ENCODE results near the gene SLC35F1.

The SLC35F1 gene

DNA sequence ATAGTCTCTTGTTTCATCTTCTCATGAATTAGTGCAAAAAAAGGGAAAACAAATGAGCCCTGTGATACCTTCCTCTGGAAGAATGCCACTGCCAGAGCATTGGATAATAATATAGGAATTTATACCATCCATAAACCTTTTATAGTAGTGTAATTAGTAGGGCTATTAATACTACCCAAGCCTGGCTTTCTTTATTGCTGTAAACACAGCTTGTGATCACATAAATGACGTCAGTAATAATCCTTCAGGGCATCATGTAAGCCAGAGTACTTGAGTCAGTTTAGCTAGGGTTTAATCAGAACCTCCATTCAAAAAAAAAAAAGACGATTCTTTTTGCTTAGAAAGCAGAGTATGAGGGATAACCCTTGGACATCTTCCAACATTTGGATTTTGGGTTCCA lies 264.8 kb downstream of the SLC35F1 start (continued):
- TF ChIP-seq, protein P1, sequence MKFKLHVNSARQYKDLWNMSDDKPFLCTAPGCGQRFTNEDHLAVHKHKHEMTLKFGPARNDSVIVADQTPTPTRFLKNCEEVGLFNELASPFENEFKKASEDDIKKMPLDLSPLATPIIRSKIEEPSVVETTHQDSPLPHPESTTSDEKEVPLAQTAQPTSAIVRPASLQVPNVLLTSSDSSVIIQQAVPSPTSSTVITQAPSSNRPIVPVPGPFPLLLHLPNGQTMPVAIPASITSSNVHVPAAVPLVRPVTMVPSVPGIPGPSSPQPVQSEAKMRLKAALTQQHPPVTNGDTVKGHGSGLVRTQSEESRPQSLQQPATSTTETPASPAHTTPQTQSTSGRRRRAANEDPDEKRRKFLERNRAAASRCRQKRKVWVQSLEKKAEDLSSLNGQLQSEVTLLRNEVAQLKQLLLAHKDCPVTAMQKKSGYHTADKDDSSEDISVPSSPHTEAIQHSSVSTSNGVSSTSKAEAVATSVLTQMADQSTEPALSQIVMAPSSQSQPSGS (tag by site-specific recombination; IDR thresholded peaks at IDR 0.05; ENCODE audit: low read depth) = peak; percentile 90
- TF ChIP-seq ZNF670 (tag by site-specific recombination; IDR thresholded peaks at IDR 0.05; ENCODE audit: low read depth) (no peak), REPIN1 (tag by site-specific recombination; IDR thresholded peaks at IDR 0.05; ENCODE audit: low read depth) (no peak), ZNF596 (tag by site-specific recombination; IDR thresholded peaks at IDR 0.05) (no peak; the same call in 1 of the 2 replicates), ZNF473 (tag by site-specific recombination; IDR thresholded peaks at IDR 0.05) (no peak), EGR2 (tag by site-specific recombination; IDR thresholded peaks at IDR 0.05; ENCODE audit: low read depth) (no peak), GLIS2 (tag by site-specific recombination; IDR thresholded peaks at IDR 0.05) (no peak), ZNF501 (tag by site-specific recombination; IDR thresholded peaks at IDR 0.05) (no peak), ZFP37 (tag by site-specific recombination; IDR thresholded peaks at IDR 0.05) (no peak), ZNF600 (tag by site-specific recombination; IDR thresholded peaks at IDR 0.05) (no peak), ZNF132 (tag by site-specific recombination; IDR thresholded peaks at IDR 0.05; ENCODE audit: borderline replicate concordance) (no peak), SALL2 (tag by site-specific recombination; IDR thresholded peaks at IDR 0.05; ENCODE audit: borderline replicate concordance) (no peak), ZNF341 (tag by site-specific recombination; IDR thresholded peaks at IDR 0.05; ENCODE audit: low read depth) (no peak), ZBTB7A (tag by site-specific recombination; IDR thresholded peaks at IDR 0.05; ENCODE audit: low read depth) (peak; percentile 40; the same call in 1 of the 2 replicates), ZNF138 (tag by site-specific recombination; IDR thresholded peaks at IDR 0.05; ENCODE audit: borderline replicate concordance) (no peak)
- TF ChIP-seq, protein P2, sequence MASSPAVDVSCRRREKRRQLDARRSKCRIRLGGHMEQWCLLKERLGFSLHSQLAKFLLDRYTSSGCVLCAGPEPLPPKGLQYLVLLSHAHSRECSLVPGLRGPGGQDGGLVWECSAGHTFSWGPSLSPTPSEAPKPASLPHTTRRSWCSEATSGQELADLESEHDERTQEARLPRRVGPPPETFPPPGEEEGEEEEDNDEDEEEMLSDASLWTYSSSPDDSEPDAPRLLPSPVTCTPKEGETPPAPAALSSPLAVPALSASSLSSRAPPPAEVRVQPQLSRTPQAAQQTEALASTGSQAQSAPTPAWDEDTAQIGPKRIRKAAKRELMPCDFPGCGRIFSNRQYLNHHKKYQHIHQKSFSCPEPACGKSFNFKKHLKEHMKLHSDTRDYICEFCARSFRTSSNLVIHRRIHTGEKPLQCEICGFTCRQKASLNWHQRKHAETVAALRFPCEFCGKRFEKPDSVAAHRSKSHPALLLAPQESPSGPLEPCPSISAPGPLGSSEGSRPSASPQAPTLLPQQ (tag by site-specific recombination; IDR thresholded peaks at IDR 0.05) = 0 out of 2 replicates have a peak, but pooled peaks have one; percentile 37
- TF ChIP-seq, protein P3, sequence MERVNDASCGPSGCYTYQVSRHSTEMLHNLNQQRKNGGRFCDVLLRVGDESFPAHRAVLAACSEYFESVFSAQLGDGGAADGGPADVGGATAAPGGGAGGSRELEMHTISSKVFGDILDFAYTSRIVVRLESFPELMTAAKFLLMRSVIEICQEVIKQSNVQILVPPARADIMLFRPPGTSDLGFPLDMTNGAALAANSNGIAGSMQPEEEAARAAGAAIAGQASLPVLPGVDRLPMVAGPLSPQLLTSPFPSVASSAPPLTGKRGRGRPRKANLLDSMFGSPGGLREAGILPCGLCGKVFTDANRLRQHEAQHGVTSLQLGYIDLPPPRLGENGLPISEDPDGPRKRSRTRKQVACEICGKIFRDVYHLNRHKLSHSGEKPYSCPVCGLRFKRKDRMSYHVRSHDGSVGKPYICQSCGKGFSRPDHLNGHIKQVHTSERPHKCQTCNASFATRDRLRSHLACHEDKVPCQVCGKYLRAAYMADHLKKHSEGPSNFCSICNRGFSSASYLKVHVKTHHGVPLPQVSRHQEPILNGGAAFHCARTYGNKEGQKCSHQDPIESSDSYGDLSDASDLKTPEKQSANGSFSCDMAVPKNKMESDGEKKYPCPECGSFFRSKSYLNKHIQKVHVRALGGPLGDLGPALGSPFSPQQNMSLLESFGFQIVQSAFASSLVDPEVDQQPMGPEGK (tag by site-specific recombination; IDR thresholded peaks at IDR 0.05) = no peak
- TF ChIP-seq, protein P4, sequence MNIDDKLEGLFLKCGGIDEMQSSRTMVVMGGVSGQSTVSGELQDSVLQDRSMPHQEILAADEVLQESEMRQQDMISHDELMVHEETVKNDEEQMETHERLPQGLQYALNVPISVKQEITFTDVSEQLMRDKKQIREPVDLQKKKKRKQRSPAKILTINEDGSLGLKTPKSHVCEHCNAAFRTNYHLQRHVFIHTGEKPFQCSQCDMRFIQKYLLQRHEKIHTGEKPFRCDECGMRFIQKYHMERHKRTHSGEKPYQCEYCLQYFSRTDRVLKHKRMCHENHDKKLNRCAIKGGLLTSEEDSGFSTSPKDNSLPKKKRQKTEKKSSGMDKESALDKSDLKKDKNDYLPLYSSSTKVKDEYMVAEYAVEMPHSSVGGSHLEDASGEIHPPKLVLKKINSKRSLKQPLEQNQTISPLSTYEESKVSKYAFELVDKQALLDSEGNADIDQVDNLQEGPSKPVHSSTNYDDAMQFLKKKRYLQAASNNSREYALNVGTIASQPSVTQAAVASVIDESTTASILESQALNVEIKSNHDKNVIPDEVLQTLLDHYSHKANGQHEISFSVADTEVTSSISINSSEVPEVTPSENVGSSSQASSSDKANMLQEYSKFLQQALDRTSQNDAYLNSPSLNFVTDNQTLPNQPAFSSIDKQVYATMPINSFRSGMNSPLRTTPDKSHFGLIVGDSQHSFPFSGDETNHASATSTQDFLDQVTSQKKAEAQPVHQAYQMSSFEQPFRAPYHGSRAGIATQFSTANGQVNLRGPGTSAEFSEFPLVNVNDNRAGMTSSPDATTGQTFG (tag by site-specific recombination; IDR thresholded peaks at IDR 0.05; ENCODE audit: borderline replicate concordance) = no peak
- TF ChIP-seq, protein P5, sequence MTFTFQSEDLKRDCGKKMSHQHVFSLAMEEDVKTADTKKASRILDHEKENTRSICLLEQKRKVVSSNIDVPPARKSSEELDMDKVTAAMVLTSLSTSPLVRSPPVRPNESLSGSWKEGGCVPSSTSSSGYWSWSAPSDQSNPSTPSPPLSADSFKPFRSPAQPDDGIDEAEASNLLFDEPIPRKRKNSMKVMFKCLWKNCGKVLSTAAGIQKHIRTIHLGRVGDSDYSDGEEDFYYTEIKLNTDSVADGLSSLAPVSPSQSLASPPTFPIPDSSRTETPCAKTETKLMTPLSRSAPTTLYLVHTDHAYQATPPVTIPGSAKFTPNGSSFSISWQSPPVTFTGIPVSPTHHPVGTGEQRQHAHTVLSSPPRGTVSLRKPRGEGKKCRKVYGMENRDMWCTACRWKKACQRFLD (tag by site-specific recombination; IDR thresholded peaks at IDR 0.05) = no peak
- TF ChIP-seq, protein P6, sequence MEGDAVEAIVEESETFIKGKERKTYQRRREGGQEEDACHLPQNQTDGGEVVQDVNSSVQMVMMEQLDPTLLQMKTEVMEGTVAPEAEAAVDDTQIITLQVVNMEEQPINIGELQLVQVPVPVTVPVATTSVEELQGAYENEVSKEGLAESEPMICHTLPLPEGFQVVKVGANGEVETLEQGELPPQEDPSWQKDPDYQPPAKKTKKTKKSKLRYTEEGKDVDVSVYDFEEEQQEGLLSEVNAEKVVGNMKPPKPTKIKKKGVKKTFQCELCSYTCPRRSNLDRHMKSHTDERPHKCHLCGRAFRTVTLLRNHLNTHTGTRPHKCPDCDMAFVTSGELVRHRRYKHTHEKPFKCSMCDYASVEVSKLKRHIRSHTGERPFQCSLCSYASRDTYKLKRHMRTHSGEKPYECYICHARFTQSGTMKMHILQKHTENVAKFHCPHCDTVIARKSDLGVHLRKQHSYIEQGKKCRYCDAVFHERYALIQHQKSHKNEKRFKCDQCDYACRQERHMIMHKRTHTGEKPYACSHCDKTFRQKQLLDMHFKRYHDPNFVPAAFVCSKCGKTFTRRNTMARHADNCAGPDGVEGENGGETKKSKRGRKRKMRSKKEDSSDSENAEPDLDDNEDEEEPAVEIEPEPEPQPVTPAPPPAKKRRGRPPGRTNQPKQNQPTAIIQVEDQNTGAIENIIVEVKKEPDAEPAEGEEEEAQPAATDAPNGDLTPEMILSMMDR (tag by site-specific recombination; IDR thresholded peaks at IDR 0.05) = no peak
- TF ChIP-seq, protein P7, sequence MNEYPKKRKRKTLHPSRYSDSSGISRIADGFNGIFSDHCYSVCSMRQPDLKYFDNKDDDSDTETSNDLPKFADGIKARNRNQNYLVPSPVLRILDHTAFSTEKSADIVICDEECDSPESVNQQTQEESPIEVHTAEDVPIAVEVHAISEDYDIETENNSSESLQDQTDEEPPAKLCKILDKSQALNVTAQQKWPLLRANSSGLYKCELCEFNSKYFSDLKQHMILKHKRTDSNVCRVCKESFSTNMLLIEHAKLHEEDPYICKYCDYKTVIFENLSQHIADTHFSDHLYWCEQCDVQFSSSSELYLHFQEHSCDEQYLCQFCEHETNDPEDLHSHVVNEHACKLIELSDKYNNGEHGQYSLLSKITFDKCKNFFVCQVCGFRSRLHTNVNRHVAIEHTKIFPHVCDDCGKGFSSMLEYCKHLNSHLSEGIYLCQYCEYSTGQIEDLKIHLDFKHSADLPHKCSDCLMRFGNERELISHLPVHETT (tag by site-specific recombination; IDR thresholded peaks at IDR 0.05) = no peak
